ENCODE data around the gene NBEA.
"Not testable (repeated sequence)": the region's sequence is repeated elsewhere in the genome, so short reads cannot be mapped to it uniquely, and the experiment has no call there.

NBEA gene

GRCh38 chr13:35093356-35093755 lies 151.3 kb downstream of the NBEA start:
- DNase-seq, result no peak

DNA sequence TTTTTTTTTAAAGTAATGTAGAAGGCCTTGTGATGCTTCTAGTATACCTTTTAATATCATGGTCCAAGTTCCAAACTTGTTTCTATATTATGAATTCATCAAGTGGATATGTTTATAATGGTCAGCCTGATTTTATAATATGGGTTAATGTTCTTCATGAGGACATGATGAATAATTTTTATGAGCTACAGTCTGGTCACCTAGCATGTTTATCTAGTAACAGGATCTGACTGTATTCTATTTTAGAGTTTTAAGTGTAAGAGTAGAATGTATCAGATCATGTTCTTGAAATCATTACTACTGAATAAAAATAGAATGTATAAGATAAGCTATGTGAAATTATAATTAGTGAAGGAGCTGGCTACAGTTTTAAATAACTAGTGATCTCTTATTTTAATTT lies 164.7 kb downstream of the NBEA start:
- not testable (repeated sequence) for DNase-seq

- no peak for DNase-seq
Observed at GRCh38 chr13:35107535-35107934, 165.5 kb downstream of the NBEA start.

DNA sequence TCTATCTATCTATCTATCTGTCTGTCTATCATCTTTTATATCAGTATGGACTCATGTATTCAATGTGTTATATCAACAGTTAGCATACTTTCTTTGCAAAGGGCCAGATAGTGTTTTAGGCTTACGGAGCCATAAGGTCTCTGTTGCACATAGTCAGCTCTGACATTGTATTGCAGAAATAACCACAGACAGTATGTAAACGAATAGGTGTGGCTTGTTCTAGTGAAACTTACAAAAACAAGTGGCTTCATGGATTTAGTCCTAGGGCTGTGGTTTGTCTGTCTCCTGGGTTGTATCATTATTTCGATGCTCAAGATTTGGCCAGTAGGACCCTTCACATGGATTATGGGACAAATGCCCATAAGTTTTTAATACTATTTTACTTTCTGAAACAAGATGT lies 171.5 kb downstream of the NBEA start:
- DNase-seq, result not testable (repeated sequence)

DNA sequence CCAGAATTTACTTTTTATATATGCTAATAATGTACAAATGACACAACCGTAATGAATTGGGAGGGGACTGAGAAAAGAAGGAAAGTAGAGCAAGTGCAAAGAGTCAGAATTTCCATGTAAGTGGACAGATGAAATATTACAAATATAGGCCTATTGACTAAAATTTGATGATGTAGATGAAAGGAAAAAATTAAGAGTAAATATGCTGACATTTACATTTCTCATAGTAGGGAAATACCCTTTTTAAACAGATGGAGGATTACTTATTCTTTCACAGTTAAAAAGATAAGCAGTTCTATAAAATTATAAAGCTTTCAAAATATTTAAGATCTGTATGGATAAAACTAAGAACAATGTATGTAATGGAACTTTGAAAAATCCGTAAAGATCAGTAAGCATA lies 185.4 kb downstream of the NBEA start:
- no peak for DNase-seq

DNA sequence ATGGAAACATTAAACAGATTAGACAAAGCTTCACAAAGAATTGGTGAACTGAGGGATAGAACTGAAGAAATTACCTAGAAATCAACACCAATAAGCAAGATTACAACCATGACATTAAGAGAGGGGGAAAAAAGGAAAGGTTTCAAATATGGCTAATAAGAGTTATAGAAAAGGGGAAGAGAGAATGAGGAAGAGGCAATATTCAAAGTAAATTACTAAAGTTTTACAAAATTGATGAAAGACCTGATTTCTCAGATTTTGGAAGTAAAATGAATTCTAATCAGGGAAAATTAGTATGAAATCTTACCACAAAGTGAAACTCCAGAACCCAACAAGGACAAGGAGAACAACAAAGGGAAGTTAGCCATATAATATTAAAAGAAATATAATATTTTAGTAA lies 187.4 kb downstream of the NBEA start:
- no peak for DNase-seq

GRCh38 chr13:35131471-35131870 lies 189.4 kb downstream of the NBEA start:
- no peak for DNase-seq

GRCh38 chr13:35136585-35136984 lies 194.5 kb downstream of the NBEA start:
- DNase-seq, result no peak

DNA sequence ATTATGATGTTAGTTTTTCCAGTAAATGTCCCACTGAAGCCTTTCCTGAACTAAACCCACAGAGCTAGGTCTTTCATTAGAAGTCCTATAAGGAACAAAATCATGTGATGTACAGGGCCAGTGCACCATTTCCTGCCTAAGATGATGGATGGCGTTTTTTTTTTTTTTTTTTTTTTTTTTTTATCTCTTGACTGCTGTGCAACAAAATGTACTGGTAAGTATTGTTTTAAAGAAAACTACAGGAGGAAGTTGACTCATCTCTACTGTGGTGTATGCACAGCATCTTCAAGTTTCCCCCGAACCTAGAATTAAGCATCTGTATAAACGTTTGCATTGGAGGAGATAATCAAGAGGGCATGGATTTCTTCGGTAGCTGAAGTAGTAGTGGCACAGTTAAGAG lies 197.5 kb downstream of the NBEA start:
- peak; percentile 10 for DNase-seq

GRCh38 chr13:35140321-35140720 lies 198.3 kb downstream of the NBEA start:
- no peak for DNase-seq

DNA sequence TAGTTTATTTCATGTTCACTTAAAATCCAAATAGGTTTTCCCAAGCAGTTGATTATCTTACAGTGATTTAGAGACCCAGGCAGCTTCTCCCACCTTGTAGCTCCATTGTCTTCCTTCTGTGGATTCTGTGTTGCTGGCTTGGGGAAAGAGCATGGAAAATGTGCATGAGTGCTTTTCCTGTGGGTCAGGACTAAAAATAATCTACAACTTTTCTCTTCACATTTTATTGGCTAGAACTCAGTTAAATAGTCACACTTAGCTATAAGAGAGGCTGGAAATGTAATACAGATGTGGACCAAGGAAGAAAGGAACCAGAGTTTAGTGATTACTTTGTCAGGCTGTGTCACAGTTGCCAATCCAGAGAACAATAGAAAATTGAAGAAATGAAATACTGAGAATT lies 198.8 kb downstream of the NBEA start:
- no peak for DNase-seq

- no peak for DNase-seq
Observed at GRCh38 chr13:35143123-35143522, 201.1 kb downstream of the NBEA start.

DNA sequence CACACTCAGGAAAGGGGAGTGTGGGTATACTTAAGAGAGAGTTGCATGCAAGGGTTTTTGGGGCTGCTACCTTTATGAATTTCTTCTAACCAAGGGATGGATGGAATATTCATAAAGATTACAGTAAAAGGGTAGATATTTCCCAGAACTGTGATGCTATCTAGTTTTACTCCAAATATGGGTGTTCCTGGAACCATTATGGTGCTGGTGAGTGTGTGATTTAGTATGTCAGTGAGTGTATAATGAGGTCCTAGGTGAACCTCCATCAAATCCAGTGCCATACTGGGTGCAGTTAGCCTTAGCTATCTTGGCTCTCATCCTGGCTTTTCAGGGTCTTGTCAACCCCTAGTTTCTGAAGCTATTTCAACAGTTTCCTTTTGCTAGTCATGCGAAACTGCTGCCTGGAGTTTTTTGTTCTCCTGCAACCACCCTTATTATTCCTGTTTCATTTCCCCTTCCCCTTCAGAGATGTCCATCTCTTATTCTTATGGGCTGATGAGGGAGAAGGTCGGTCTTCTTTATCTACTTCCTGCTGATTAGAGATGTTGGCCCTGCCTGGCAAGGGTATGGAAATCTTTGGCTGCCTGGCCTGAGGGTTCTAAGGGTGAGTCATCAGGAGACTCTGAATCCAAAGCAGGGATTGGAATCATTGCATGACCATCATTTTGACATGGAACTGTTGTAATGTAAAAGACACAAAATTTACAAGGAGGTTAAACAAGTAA lies 202.3 kb downstream of the NBEA start:
- DNase-seq, result no peak

GRCh38 chr13:35146686-35147085 lies 204.6 kb downstream of the NBEA start:
- peak; percentile 6 for DNase-seq

DNA sequence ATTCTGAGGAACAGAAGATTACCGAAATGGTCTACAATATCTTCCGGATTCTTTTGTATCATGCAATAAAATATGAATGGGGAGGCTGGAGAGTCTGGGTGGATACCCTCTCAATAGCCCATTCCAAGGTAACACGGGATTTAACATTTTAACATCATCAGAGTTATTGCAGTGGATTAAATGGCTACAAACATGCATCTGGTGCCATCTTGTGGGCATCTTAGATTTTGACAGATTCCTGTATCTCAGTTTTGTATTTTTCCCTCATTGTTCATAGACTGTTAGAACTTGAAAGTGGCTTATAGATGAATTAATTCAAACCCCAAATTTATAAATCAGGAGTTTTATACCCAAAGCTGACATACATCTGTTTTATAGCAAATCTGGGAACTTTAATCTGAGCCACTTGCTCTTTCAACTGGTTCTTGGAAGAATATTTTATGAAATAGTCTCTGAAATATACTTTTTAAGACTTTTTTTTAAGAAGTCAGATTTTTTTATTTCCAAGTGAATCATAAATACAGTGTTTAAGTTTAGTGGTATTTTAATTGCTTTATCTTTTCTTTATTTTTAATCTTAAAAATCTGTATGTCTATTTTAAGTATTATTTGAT lies 215.2 kb downstream of the NBEA start:
- peak; percentile 78 for DNase-seq

DNA sequence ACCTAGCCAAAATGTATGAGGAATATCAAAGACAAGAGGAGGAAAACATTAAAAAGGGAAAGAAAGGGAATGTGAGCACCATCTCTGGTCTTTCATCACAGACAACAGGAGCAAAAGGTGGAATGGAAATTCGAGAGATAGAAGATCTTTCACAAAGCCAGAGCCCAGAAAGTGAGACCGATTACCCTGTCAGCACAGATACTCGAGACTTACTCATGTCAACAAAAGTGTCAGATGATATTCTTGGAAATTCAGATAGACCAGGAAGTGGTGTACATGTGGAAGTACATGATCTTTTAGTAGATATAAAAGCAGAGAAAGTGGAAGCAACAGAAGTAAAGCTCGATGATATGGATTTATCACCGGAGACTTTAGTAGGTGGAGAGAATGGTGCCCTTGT lies 217.0 kb downstream of the NBEA start:
- DNase-seq, result no peak

GRCh38 chr13:35160896-35161295 lies 218.8 kb downstream of the NBEA start:
- no peak for DNase-seq

- no peak for DNase-seq
Observed at GRCh38 chr13:35162420-35162819, 220.3 kb downstream of the NBEA start.

- no peak for DNase-seq
Observed at GRCh38 chr13:35163674-35164073, 221.6 kb downstream of the NBEA start.

DNA sequence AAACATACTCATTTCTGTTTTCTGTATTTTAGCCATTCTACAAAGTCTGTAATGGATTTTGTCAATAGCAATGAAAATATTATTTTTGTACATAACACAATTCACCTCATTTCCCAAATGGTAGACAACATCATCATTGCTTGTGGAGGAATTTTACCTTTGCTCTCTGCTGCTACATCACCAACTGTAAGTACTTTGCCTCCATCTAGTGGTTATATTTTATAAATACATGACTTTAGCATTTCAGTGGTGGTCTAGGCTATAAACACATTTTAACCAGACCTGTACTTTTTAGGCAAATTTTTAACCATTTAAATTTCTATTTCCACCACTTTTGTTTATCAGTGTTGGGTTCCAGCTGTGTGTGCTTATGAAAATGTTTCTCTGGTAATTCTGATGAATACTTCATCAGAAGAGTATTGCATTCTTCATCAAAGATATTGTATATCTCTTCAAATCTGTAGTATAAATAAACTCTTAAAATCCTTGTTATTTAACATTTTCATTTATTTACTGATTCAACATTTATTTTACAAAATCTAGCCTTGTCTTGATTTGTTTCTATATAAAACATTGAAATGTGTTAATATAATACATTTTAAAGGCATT lies 222.4 kb downstream of the NBEA start:
- peak; percentile 83 for DNase-seq

DNA sequence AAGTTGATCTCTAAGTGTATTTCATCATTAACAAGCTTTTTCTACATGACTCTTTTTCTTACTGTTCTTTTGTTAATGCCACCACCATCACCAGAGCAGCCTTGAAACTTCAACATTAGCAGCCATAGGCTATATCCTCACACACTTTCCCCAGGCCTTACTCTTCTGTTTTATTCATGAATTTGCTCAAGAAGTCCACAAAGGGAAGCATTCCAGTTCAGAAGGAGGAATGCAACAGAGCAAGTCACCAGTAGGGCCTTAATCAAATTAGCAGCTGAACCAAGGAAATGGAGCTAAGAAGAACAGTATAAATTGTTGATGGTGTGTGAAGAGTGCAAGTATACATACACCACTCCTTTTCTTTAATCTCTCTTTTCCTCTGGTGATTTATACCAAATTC lies 223.1 kb downstream of the NBEA start:
- DNase-seq, result no peak

GRCh38 chr13:35179494-35179893 lies 237.4 kb downstream of the NBEA start:
- DNase-seq, result no peak

- DNase-seq, result no peak
Observed at GRCh38 chr13:35179920-35180663, 238.0 kb downstream of the NBEA start.

GRCh38 chr13:35190241-35190640 lies 248.2 kb downstream of the NBEA start:
- DNase-seq, result no peak
